ENCODE measurements around the gene REEP6. TPM values are rescaled to one million over a fixed set of nuclear protein-coding genes. Genes with fewer than 3 reads are reported as not detected.
A peak's percentile ranks its signal among the peaks of the same experiment; 100 is the strongest.

REEP6 gene
- total RNA-seq, 1 experiment from 2014 or later, result 9.2 TPM

DNA sequence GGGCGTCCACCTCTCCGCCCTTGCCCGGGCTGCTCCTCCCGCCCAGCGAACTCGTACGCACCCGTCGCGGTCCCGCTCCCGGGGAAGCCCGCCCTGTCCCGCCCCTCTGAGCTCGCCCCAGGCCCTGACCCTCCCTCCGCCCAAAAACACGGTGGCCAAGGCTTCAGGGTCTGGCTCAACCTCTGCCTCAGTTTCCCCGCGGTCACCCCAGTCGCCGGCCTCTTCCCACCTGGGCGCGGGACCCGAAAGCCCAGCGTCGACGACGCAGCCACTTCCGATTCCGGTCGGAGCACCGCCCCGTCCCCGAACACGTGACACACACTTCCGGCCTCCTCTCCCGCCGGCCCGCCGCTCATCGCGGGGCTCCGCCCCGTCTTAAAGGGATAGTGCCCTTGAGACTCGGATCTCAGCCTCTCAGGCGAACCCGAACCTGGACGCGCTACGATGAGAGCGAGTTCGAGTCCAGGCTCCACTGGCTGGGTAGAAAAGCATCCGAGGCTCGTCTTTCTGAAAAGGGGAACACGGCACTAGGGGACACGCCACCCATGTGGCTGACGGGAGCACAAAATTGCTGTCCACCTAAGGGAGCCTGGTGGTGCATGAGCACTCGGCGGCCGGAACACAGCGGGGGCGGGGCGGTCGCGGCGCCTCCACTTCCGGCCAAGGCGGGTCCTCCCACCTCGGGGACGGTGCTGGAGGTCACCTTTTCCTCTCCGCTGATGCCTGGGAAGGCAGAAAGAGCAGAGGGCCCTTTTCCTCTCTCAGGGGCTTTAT lies 11.9 kb upstream of the REEP6 start, which contains the start of gene C19orf25:
TSS of gene C19orf25 (minus strand) at position 282 of the 774 bp plus-strand sequence. CDS start 312 bp downstream, outside the sequence.
- ChIA-PET CTCF (no interaction called here), POLR2A (interaction anchor here (0.6 kb wide), 1 partner anchor 950 kb away, joined by 6 read pairs; no protein-coding TSS in a partner anchor)
- Histone ChIP-seq H3K27ac (ENCODE audit: low read length) (peak within 1 kb of the TSS; percentile 89), H3K4me3 (ENCODE audit: low read depth in 2 of 2, low read length in 2 of 2) (peak within 1 kb of the TSS; percentile 67 to 84), H3K36me3 (ENCODE audit: control insufficient read depth, insufficient read depth, low read length) (no peaks in the 10 kb centered on the region; the same call in 1 of the 2 replicates), H3K27me3 (ENCODE audit: control insufficient read depth, insufficient read depth, low read length) (no peaks in the 10 kb centered on the region), H3K4me1 (ENCODE audit: control insufficient read depth, insufficient read depth, low read length) (peaks cover 4% of the 10 kb centered on the region), H3K9me3 (ENCODE audit: control insufficient read depth, insufficient read depth, low read depth, low read length) (no peaks in the 10 kb centered on the region)
- ATAC-seq, result peak; percentile 97
- no TSS peak for BruUV-seq (replicated peaks)
- DNase-seq (ENCODE audit: low read depth, low spot score), result peak; percentile 71
- in situ Hi-C loops (cut with HindIII; ENCODE audit: low pct_unique_long_range_greater_than_20kb, low sequenced_read_pairs), result no loop called here
- TF ChIP-seq TCF7L2 (IDR thresholded peaks at IDR 0.05; ENCODE audit: low read depth, low read length) (no peak), REST (IDR thresholded peaks at IDR 0.05; ENCODE audit: insufficient read depth in 1 of 2, low read depth in 2 of 2, low read length in 1 of 2) (peak in 1 of 2 experiments; percentile 7; a peak in 1 of 4 replicates), POLR2AphosphoS5 (IDR thresholded peaks at IDR 0.05; ENCODE audit: low read depth, low read length) (peak; percentile 68), SIN3A (IDR thresholded peaks at IDR 0.05; ENCODE audit: borderline replicate concordance, insufficient read depth, low read depth, low read length) (0 out of 2 replicates have a peak, but pooled peaks have one; percentile 26)
- TF ChIP-seq, protein P1, sequence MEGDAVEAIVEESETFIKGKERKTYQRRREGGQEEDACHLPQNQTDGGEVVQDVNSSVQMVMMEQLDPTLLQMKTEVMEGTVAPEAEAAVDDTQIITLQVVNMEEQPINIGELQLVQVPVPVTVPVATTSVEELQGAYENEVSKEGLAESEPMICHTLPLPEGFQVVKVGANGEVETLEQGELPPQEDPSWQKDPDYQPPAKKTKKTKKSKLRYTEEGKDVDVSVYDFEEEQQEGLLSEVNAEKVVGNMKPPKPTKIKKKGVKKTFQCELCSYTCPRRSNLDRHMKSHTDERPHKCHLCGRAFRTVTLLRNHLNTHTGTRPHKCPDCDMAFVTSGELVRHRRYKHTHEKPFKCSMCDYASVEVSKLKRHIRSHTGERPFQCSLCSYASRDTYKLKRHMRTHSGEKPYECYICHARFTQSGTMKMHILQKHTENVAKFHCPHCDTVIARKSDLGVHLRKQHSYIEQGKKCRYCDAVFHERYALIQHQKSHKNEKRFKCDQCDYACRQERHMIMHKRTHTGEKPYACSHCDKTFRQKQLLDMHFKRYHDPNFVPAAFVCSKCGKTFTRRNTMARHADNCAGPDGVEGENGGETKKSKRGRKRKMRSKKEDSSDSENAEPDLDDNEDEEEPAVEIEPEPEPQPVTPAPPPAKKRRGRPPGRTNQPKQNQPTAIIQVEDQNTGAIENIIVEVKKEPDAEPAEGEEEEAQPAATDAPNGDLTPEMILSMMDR (IDR thresholded peaks at IDR 0.05), result no peak
- intact Hi-C loops (cut with micrococcal nuclease; ENCODE audit: unreplicated experiment), result no loop called here

- no peaks in the 10 kb centered on the region for H3K9me3 ChIP-seq (ENCODE audit: control insufficient read depth, insufficient read depth, low read depth, low read length)
- H3K27me3 ChIP-seq (ENCODE audit: control insufficient read depth, insufficient read depth, low read length), result no peaks in the 10 kb centered on the region
- POLR2A ChIA-PET, result no interaction called here
- no peak overlapping the region for H3K4me3 ChIP-seq (ENCODE audit: low read depth in 2 of 2, low read length in 2 of 2)
- CTCF ChIA-PET, result no interaction called here
- no peak for ATAC-seq
- no peak for DNase-seq (ENCODE audit: low read depth, low spot score)
- intact Hi-C loops (cut with micrococcal nuclease; ENCODE audit: unreplicated experiment), result no loop called here
- H3K27ac ChIP-seq (ENCODE audit: low read length), result no peak overlapping the region
- peaks cover 4% of the 10 kb centered on the region for H3K4me1 ChIP-seq (ENCODE audit: control insufficient read depth, insufficient read depth, low read length)
- TF ChIP-seq SIN3A (IDR thresholded peaks at IDR 0.05; ENCODE audit: borderline replicate concordance, insufficient read depth, low read depth, low read length), result no peak
- TF ChIP-seq REST (IDR thresholded peaks at IDR 0.05; ENCODE audit: insufficient read depth in 1 of 2, low read depth in 2 of 2, low read length in 1 of 2), result no peak
- TF ChIP-seq, protein P1 (IDR thresholded peaks at IDR 0.05), result no peak
- TF ChIP-seq TCF7L2 (IDR thresholded peaks at IDR 0.05; ENCODE audit: low read depth, low read length), result no peak
- no peak for TF ChIP-seq POLR2AphosphoS5 (IDR thresholded peaks at IDR 0.05; ENCODE audit: low read depth, low read length)
- H3K36me3 ChIP-seq (ENCODE audit: control insufficient read depth, insufficient read depth, low read length), result no peaks in the 10 kb centered on the region; the same call in 1 of the 2 replicates
- BruUV-seq (replicated peaks), result no TSS peak
- in situ Hi-C loops (cut with HindIII; ENCODE audit: low pct_unique_long_range_greater_than_20kb, low sequenced_read_pairs), result no loop called here
Observed at GRCh38 chr19:1481224-1481892, 9.6 kb upstream of the REEP6 start.

Measured in Panc1 (cell line).